ENCODE results near the gene LTB.

- TF ChIP-seq, protein P1, sequence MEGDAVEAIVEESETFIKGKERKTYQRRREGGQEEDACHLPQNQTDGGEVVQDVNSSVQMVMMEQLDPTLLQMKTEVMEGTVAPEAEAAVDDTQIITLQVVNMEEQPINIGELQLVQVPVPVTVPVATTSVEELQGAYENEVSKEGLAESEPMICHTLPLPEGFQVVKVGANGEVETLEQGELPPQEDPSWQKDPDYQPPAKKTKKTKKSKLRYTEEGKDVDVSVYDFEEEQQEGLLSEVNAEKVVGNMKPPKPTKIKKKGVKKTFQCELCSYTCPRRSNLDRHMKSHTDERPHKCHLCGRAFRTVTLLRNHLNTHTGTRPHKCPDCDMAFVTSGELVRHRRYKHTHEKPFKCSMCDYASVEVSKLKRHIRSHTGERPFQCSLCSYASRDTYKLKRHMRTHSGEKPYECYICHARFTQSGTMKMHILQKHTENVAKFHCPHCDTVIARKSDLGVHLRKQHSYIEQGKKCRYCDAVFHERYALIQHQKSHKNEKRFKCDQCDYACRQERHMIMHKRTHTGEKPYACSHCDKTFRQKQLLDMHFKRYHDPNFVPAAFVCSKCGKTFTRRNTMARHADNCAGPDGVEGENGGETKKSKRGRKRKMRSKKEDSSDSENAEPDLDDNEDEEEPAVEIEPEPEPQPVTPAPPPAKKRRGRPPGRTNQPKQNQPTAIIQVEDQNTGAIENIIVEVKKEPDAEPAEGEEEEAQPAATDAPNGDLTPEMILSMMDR (conservative IDR thresholded peaks at IDR 0.05): no peak
- no peak for TF ChIP-seq ZFX (IDR thresholded peaks at IDR 0.05)
Observed at GRCh38 chr6:31568537-31568961, 13.7 kb downstream of the LTB start.

All from C4-2B (cell line).